OCI-LY7 (cell line): ENCODE data around the gene TNFRSF25. TPM values are rescaled to one million over a fixed set of nuclear protein-coding genes. Genes with fewer than 3 reads are reported as not detected.

Source experiments
- BruUV-seq: library from RNA; stranded (reverse); fragments of 400-500 nt; replicated peaks from 2 replicates; lab custom pipeline; 2021; lab: Mats Ljungman, UMichigan
- CTCF ChIA-PET: fragments of 300-600 bp; sonication (Branson Sonifier 250); formaldehyde crosslinking; loops from one replicate; lab custom pipeline; 2022; ENCODE audit warnings: antibody characterized with exemption; ENCODE audit not compliant: unreplicated experiment; lab: Charles Lee
- POLR2A ChIA-PET: fragments of 300-600 bp; sonication (Branson Sonifier 250); formaldehyde crosslinking; loops from one replicate; lab custom pipeline; 2022; ENCODE audit warnings: antibody characterized with exemption; lab: Charles Lee
- DNase-seq: peaks from one replicate; pipeline ENCODE4 v3.0.0-alpha.2; 2015; ENCODE audit warnings: low spot score
- H2AFZ ChIP-seq: fragments of 200-600 bp; sonication (generic), shearing (Covaris generic); 2 replicates; pipeline ENCODE4 v1.6.1; 2014; ENCODE audit warnings: mild to moderate bottlenecking, antibody characterized with exemption, low read length, moderate library complexity
- H3K27ac ChIP-seq: fragments of 200-600 bp; sonication (generic); 2 replicates; pipeline ENCODE4 v1.5.1; 2014; ENCODE audit warnings: mixed run types, low read depth, mild to moderate bottlenecking, moderate library complexity, low read length, inconsistent platforms; ENCODE audit not compliant: poor library complexity, severe bottlenecking
- H3K36me3 ChIP-seq: fragments of 200-600 bp; sonication (generic); 2 replicates; pipeline ENCODE4 v1.6.1; 2014; ENCODE audit warnings: mild to moderate bottlenecking, antibody characterized with exemption, low read length, moderate library complexity, mixed read lengths; ENCODE audit not compliant: insufficient read depth
- H3K4me1 ChIP-seq: fragments of 200-600 bp; sonication (generic); 2 replicates; pipeline ENCODE4 v1.5.1; 2014; ENCODE audit warnings: mild to moderate bottlenecking, low read length; ENCODE audit not compliant: insufficient read depth, poor library complexity, severe bottlenecking
- H3K4me2 ChIP-seq: fragments of 200-600 bp; sonication (generic); 2 replicates; pipeline ENCODE4 v1.6.1; 2014; ENCODE audit warnings: mild to moderate bottlenecking, low read length
- H3K4me3 ChIP-seq: fragments of 200-600 bp; sonication (generic); 2 replicates; pipeline ENCODE4 v1.5.1; 2014; ENCODE audit warnings: mild to moderate bottlenecking, low read depth, low read length; ENCODE audit not compliant: poor library complexity, severe bottlenecking
- H3K79me2 ChIP-seq: fragments of 200-600 bp; sonication (generic); 2 replicates; pipeline ENCODE4 v1.6.1; 2016; ENCODE audit warnings: low read depth, mild to moderate bottlenecking, low read length, moderate library complexity, mixed read lengths; ENCODE audit not compliant: insufficient read depth
- H3K9me2 ChIP-seq: fragments of 200-600 bp; sonication (generic); 2 replicates; pipeline ENCODE4 v1.6.1; 2016; ENCODE audit warnings: mild to moderate bottlenecking, low read length, mixed read lengths; ENCODE audit not compliant: insufficient read depth
- H3K9me3 ChIP-seq: fragments of 200-600 bp; sonication (generic); 2 replicates; pipeline ENCODE4 v1.6.1; 2014; ENCODE audit warnings: mild to moderate bottlenecking, mixed run types, low read length, mixed read lengths
- H4K20me1 ChIP-seq: fragments of 200-600 bp; sonication (generic); 2 replicates; pipeline ENCODE4 v1.6.1; 2014; ENCODE audit warnings: mild to moderate bottlenecking, antibody characterized with exemption, low read length, moderate library complexity, mixed read lengths; ENCODE audit not compliant: insufficient read depth
- EZH2phosphoT487 ChIP-seq: fragments of 200-600 bp; sonication (generic); IDR thresholded peaks from 2 replicates; pipeline ENCODE4 v1.6.1; 2018; ENCODE audit warnings: low read depth, borderline replicate concordance, mild to moderate bottlenecking, mixed run types, antibody characterized with exemption, low read length, moderate library complexity, mixed read lengths
- intact Hi-C: fragments of 100-400 bp; cut with micrococcal nuclease; formaldehyde crosslinking; loops from one replicate; pipeline ENCODE4 v1.10.0; 2022; ENCODE audit not compliant: unreplicated experiment
- total RNA-seq, 2 experiments: library from RNA; depleted of rRNA in 1 of 2; stranded (reverse); fragments of >200 nt in 1 of 2; shearing (Covaris generic) in 1 of 2; gene quantifications; 2 replicates each; pipeline ENCODE4 v1.2.3, GENCODE V29; 2014 to 2022
- TF ChIP-seq, protein P1 (sequence below): fragments of 200-600 bp; sonication (generic); conservative IDR thresholded peaks from 2 replicates; pipeline ENCODE4 v1.5.1; 2014; ENCODE audit warnings: mild to moderate bottlenecking, antibody characterized with exemption, low read length, moderate library complexity, mixed read lengths

Gene TNFRSF25
- total RNA-seq, 2 experiments from 2014 or later: 1.7 to 2.8 TPM

- Histone ChIP-seq H3K36me3 (no peaks in the 10 kb centered on the region), H3K4me2 (no peak overlapping the region), H3K9me2 (no peaks in the 10 kb centered on the region), H4K20me1 (no peaks in the 10 kb centered on the region), H3K4me3 (no peak overlapping the region), H3K9me3 (no peaks in the 10 kb centered on the region), H3K79me2 (no peaks in the 10 kb centered on the region), H2AFZ (no peak overlapping the region), H3K4me1 (no peaks in the 10 kb centered on the region), H3K27ac (no peak overlapping the region)
- intact Hi-C loops: no loop called here
- ChIA-PET CTCF (no interaction called here), POLR2A (no interaction called here)
- no TSS peak for BruUV-seq
- no peak for DNase-seq
- TF ChIP-seq, protein P1, sequence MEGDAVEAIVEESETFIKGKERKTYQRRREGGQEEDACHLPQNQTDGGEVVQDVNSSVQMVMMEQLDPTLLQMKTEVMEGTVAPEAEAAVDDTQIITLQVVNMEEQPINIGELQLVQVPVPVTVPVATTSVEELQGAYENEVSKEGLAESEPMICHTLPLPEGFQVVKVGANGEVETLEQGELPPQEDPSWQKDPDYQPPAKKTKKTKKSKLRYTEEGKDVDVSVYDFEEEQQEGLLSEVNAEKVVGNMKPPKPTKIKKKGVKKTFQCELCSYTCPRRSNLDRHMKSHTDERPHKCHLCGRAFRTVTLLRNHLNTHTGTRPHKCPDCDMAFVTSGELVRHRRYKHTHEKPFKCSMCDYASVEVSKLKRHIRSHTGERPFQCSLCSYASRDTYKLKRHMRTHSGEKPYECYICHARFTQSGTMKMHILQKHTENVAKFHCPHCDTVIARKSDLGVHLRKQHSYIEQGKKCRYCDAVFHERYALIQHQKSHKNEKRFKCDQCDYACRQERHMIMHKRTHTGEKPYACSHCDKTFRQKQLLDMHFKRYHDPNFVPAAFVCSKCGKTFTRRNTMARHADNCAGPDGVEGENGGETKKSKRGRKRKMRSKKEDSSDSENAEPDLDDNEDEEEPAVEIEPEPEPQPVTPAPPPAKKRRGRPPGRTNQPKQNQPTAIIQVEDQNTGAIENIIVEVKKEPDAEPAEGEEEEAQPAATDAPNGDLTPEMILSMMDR: no peak
- no peak for TF ChIP-seq EZH2phosphoT487
Measured at GRCh38 chr1:6416295-6416656, 49.7 kb downstream of the TNFRSF25 start.

DNA sequence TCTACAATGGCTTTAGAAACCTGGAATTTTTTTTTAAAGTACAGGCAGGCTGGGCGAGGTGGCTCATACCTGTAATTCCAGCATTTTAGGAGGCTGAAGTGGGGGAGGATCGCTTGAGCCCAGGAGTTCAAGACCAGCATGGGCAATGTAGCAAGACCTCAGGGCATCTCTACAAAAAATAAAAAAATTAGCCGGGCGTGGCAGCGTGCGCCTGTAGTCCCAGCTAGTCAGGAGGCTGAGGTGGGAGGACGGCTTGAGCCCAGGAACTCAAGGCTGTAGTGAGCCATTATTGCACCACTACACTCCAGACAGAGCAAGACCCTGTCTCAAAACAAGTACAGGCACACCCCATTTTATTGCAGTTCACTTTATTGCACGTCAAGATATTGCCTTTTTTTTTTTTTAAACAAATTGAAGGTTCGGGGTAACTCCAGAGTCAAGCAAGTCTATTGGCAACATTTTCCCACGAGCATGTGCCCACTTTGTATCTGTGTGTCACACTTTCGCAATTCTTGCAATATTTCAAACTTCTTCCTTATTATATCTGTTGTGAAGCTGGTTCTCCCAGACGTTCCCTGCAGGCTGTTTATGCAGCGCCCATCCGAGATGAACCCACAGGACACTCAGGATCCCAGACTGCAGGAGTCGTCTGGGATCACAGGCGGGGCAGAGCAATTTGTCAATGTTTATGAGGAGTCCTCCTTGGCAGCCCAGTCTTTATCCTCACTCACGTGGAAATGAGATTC is 50.9 kb downstream of the TNFRSF25 start:
- Histone ChIP-seq H3K9me2 (no peaks in the 10 kb centered on the region), H4K20me1 (no peaks in the 10 kb centered on the region), H3K4me3 (no peak overlapping the region), H3K9me3 (no peaks in the 10 kb centered on the region), H2AFZ (no peak overlapping the region), H3K4me1 (no peaks in the 10 kb centered on the region), H3K4me2 (no peak overlapping the region), H3K36me3 (no peaks in the 10 kb centered on the region), H3K27ac (no peak overlapping the region), H3K79me2 (no peaks in the 10 kb centered on the region)
- ChIA-PET POLR2A (no interaction called here), CTCF (no interaction called here)
- no peak for TF ChIP-seq EZH2phosphoT487
- TF ChIP-seq, protein P1: no peak
- BruUV-seq: no TSS peak
- DNase-seq: no peak
- intact Hi-C loops: no loop called here

- Histone ChIP-seq H3K9me3 (no peaks in the 10 kb centered on the region), H3K27ac (no peak overlapping the region), H3K4me3 (no peak overlapping the region), H3K79me2 (no peaks in the 10 kb centered on the region), H2AFZ (no peak overlapping the region), H4K20me1 (no peaks in the 10 kb centered on the region), H3K4me1 (no peaks in the 10 kb centered on the region), H3K36me3 (no peaks in the 10 kb centered on the region), H3K4me2 (no peak overlapping the region), H3K9me2 (no peaks in the 10 kb centered on the region)
- peak; percentile 43 for DNase-seq
- CTCF ChIA-PET: no interaction called here
- BruUV-seq: no TSS peak
- TF ChIP-seq, protein P1: peak; percentile 77
- TF ChIP-seq EZH2phosphoT487: no peak
- intact Hi-C loops: no loop called here
- POLR2A ChIA-PET: interaction anchor here (0.7 kb wide), 1 partner anchor 35 kb away, joined by 3 read pairs; no protein-coding TSS in a partner anchor
Measured at GRCh38 chr1:6414443-6414844, 51.5 kb downstream of the TNFRSF25 start.
